Lower lobe of right lung (tissue), 2 donors: ENCODE measurements around the gene B9D1. TPM values are rescaled to one million over a fixed set of nuclear protein-coding genes. Genes with fewer than 3 reads are reported as not detected.
A peak's percentile ranks its signal among the peaks of the same experiment; 100 is the strongest.

Experiments used
- ATAC-seq, 2 donors: fragments of 200-7000 bp; cut with Tn5 transposase; one replicate each; pipeline ENCODE4 v1.9.1; 2020 to 2022; ENCODE audit warnings: mild to moderate bottlenecking in 2 of 2, moderate library complexity in 2 of 2
- DNase-seq: peaks from one replicate; pipeline ENCODE4 v3.0.0-alpha.2; 2020
- H3K27ac ChIP-seq: fragments of 200-600 bp; one replicate; pipeline ENCODE4 v1.8.0; 2022
- H3K27me3 ChIP-seq: fragments of 200-600 bp; one replicate; pipeline ENCODE4 v1.8.0; 2022; ENCODE audit warnings: low read depth
- H3K36me3 ChIP-seq: fragments of 200-600 bp; one replicate; pipeline ENCODE4 v1.8.0; 2022; ENCODE audit warnings: mild to moderate bottlenecking
- H3K4me1 ChIP-seq: fragments of 200-600 bp; one replicate; pipeline ENCODE4 v1.8.0; 2022
- H3K4me3 ChIP-seq: fragments of 200-600 bp; one replicate; pipeline ENCODE4 v1.8.0; 2022; ENCODE audit warnings: mild to moderate bottlenecking
- H3K9me3 ChIP-seq: fragments of 200-600 bp; one replicate; pipeline ENCODE4 v1.8.0; 2022
- CTCF ChIP-seq: fragments of 200-600 bp; IDR thresholded peaks from one replicate; pipeline ENCODE4 v1.8.0; 2022; ENCODE audit warnings: antibody characterized with exemption, mild to moderate bottlenecking
- intact Hi-C: fragments of 100-400 bp; cut with DNase I; formaldehyde crosslinking; loops from one replicate; pipeline ENCODE4 v1.11.0; 2022
- total RNA-seq: library from RNA; stranded (reverse); fragmentation: NEBNext Ultra II Directional; extraction: Animal tissue kit (Norgen Biotek cat#: 25700); gene quantifications from one replicate; pipeline ENCODE4 v1.2.1, GENCODE V29; 2021
- donor health status: DM: no; HTN: yes; CAD: no; lungs with severe emphysema.

B9D1 gene
- total RNA-seq, 1 donor from 2014 or later, result 11.3 TPM

GRCh38 chr17:19301274-19301951 is 61.1 kb downstream of the B9D1 start:
- Histone ChIP-seq H3K27me3 (no peaks in the 10 kb centered on the region), H3K36me3 (no peaks in the 10 kb centered on the region), H3K4me3 (no peak overlapping the region), H3K9me3 (no peaks in the 10 kb centered on the region), H3K4me1 (peaks cover 84% of the 10 kb centered on the region), H3K27ac (peak overlapping the region; percentile 72)
- no peak for TF ChIP-seq CTCF
- DNase-seq (peak; percentile 86), ATAC-seq (peak; percentile 87 to 88)
- intact Hi-C loops, result no loop called here

- TF ChIP-seq CTCF, result no peak
- Histone ChIP-seq H3K36me3 (no peaks in the 10 kb centered on the region), H3K27me3 (no peaks in the 10 kb centered on the region), H3K4me1 (peaks cover 69% of the 10 kb centered on the region), H3K27ac (no peak overlapping the region), H3K9me3 (no peaks in the 10 kb centered on the region), H3K4me3 (no peak overlapping the region)
- ATAC-seq (no peak), DNase-seq (no peak)
- intact Hi-C loops, result no loop called here
These were observed 62.7 kb downstream of the B9D1 start for GRCh38 chr17:19299866-19300265.

GRCh38 chr17:19299214-19299747 is 63.2 kb downstream of the B9D1 start:
- Histone ChIP-seq H3K36me3 (no peaks in the 10 kb centered on the region), H3K4me1 (peaks cover 63% of the 10 kb centered on the region), H3K27me3 (no peaks in the 10 kb centered on the region), H3K27ac (no peak overlapping the region), H3K9me3 (no peaks in the 10 kb centered on the region), H3K4me3 (no peak overlapping the region)
- ATAC-seq (no peak), DNase-seq (no peak)
- no peak for TF ChIP-seq CTCF
- intact Hi-C loops, result no loop called here

- intact Hi-C loops, result no loop called here
- H3K27me3 ChIP-seq, result no peaks in the 10 kb centered on the region
- no peak for TF ChIP-seq CTCF
- H3K27ac ChIP-seq, result no peak overlapping the region
- peaks cover 58% of the 10 kb centered on the region for H3K4me1 ChIP-seq
- no peaks in the 10 kb centered on the region for H3K36me3 ChIP-seq
- ATAC-seq (no peak), DNase-seq (no peak)
- H3K4me3 ChIP-seq, result no peak overlapping the region
- H3K9me3 ChIP-seq, result no peaks in the 10 kb centered on the region
These were observed 63.8 kb downstream of the B9D1 start for GRCh38 chr17:19298569-19299213.

DNA sequence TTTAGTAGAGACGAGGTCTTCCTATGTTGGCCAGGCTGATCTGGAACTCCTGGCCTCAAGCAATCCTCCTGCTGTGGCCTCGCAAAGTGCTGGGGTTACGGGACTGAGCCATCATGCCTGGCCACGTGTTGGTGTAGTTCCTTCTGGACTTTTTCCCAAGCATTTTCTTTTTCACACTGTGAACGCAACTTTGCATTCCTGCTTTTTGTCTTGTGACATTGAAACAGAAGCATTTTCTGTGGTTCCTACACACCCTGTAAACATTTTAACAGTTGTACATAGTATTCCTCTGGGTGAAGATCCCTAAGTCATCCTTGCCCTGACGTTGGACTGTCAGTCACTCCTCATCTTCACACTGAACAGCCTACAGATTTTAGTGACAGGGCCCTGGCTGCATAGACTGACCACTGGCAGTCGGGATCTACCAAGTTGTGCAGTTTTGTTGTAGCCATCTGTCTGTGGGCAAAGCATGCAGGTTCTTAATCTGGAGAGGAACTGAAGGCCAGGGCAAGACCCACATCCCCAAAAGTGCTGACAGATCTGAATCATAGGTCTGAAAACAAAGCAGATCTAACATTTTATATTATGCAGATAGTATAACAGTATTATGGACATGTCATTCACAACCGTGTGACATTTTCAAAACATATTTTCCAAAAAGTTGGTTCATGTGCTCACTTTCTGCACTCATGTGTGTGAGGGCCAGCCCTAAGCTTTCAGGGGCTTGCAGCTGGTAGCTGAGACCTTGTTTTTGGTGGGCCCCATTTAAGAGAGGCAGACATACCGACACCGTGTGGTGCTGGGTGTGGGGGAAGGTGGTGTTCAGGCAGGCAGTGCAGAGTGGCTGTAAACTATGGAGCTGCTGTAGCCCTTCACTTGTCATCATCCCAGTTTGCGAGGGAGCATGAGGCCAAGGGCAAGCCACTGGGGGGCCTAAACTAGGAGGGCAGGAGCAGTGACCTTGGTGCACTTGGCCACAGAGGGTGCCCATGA is 65.4 kb downstream of the B9D1 start:
- ATAC-seq, result no peak
- Histone ChIP-seq H3K9me3 (no peaks in the 10 kb centered on the region), H3K27ac (no peak overlapping the region), H3K36me3 (no peaks in the 10 kb centered on the region), H3K27me3 (no peaks in the 10 kb centered on the region), H3K4me1 (peaks cover 48% of the 10 kb centered on the region), H3K4me3 (no peak overlapping the region)
- TF ChIP-seq CTCF, result no peak
- DNase-seq, result no peak
- intact Hi-C loops, result no loop called here
